HG03520 (cell line): Measurements from ENCODE around the gene CACNA2D1.

Experiments used
- ATAC-seq: cut with Tn5 transposase; IDR thresholded peaks from one replicate; pipeline ENCODE4 v1.9.1; 2021; ENCODE audit warnings: mild to moderate bottlenecking, moderate library complexity; ENCODE audit not compliant: unreplicated experiment

The CACNA2D1 gene

GRCh38 chr7:81902536-81902935 is 541.0 kb downstream of the CACNA2D1 start:
- no peak for ATAC-seq
